DND-41 (cell line): Measurements from ENCODE around the gene TRAPPC5.

Source experiments
- ATAC-seq: fragments of 200-7000 bp; cut with Tn5 transposase; 3 replicates; pipeline ENCODE4 v1.9.1; 2021; ENCODE audit warnings: low read depth; ENCODE audit not compliant: insufficient read depth
- DNase-seq: peaks from one replicate; pipeline ENCODE4 v3.0.0-alpha.2; 2020
- H2AFZ ChIP-seq: 2 replicates; pipeline ENCODE4 v1.6.0; 2012; ENCODE audit warnings: low read depth, low read length
- H3K27ac ChIP-seq: 2 replicates; pipeline ENCODE4 v1.5.1; 2012; ENCODE audit warnings: low read length, inconsistent platforms
- H3K27me3 ChIP-seq: fragments of 200-600 bp; sonication (generic); 2 replicates; pipeline ENCODE4 v1.6.0; 2012; ENCODE audit warnings: low read length, mild to moderate bottlenecking, inconsistent platforms; ENCODE audit not compliant: insufficient read depth, poor library complexity
- H3K36me3 ChIP-seq: 2 replicates; pipeline ENCODE4 v1.5.1; 2012; ENCODE audit warnings: low read length, inconsistent platforms; ENCODE audit not compliant: insufficient read depth
- H3K4me1 ChIP-seq: 2 replicates; pipeline ENCODE4 v1.5.1; 2012; ENCODE audit warnings: mild to moderate bottlenecking, low read length; ENCODE audit not compliant: insufficient read depth
- H3K4me2 ChIP-seq: 2 replicates; pipeline ENCODE4 v1.6.0; 2012; ENCODE audit warnings: mild to moderate bottlenecking, moderate library complexity, low read length, inconsistent platforms; ENCODE audit not compliant: insufficient read depth
- H3K4me3 ChIP-seq, 2 experiments: fragments of 200-600 bp in 1 of 2; shearing (Covaris generic) in 1 of 2; 2 replicates each; pipeline ENCODE4 v1.5.1; 2012 to 2016; ENCODE audit warnings: inconsistent platforms in 2 of 2, low read length in 2 of 2, mild to moderate bottlenecking in 2 of 2, low read depth in 1 of 2, moderate library complexity in 1 of 2
- H3K79me2 ChIP-seq: 2 replicates; pipeline ENCODE4 v1.6.0; 2012; ENCODE audit warnings: low read length, inconsistent platforms; ENCODE audit not compliant: insufficient read depth
- H3K9ac ChIP-seq: 2 replicates; pipeline ENCODE4 v1.6.0; 2012; ENCODE audit warnings: low read depth, mild to moderate bottlenecking, inconsistent platforms, low read length, moderate library complexity
- H3K9me3 ChIP-seq: 2 replicates; pipeline ENCODE4 v1.5.1; 2012; ENCODE audit warnings: low read length, moderate library complexity, mild to moderate bottlenecking, inconsistent platforms; ENCODE audit not compliant: insufficient read depth, severe bottlenecking
- H4K20me1 ChIP-seq: 2 replicates; pipeline ENCODE4 v1.6.0; 2012; ENCODE audit warnings: low read length; ENCODE audit not compliant: insufficient read depth
- EZH2 ChIP-seq: IDR thresholded peaks from 3 replicates; pipeline ENCODE4 v1.6.1; 2012; ENCODE audit warnings: borderline replicate concordance, low read depth, mild to moderate bottlenecking, moderate library complexity, low read length, inconsistent platforms; ENCODE audit not compliant: severe bottlenecking
- TF ChIP-seq, protein P1 (sequence below): IDR thresholded peaks from 2 replicates; pipeline ENCODE4 v1.5.1; 2012; ENCODE audit warnings: borderline replicate concordance, low read length, moderate library complexity, mild to moderate bottlenecking; ENCODE audit not compliant: poor library complexity, severe bottlenecking; ENCODE audit errors: extremely low read depth

Gene TRAPPC5

GRCh38 chr19:7736148-7736547, 55.5 kb downstream of the TRAPPC5 start:
- DNase-seq (no peak), ATAC-seq (no peak)
- Histone ChIP-seq H3K9me3 (no peaks in the 10 kb centered on the region), H3K79me2 (no peaks in the 10 kb centered on the region), H3K4me1 (no peaks in the 10 kb centered on the region), H3K36me3 (no peaks in the 10 kb centered on the region), H3K27ac (no peak overlapping the region), H2AFZ (no peak overlapping the region), H3K4me3 (no peak overlapping the region), H3K4me2 (no peak overlapping the region), H3K9ac (no peak overlapping the region), H3K27me3 (no peaks in the 10 kb centered on the region), H4K20me1 (no peaks in the 10 kb centered on the region)
- TF ChIP-seq, protein P1, sequence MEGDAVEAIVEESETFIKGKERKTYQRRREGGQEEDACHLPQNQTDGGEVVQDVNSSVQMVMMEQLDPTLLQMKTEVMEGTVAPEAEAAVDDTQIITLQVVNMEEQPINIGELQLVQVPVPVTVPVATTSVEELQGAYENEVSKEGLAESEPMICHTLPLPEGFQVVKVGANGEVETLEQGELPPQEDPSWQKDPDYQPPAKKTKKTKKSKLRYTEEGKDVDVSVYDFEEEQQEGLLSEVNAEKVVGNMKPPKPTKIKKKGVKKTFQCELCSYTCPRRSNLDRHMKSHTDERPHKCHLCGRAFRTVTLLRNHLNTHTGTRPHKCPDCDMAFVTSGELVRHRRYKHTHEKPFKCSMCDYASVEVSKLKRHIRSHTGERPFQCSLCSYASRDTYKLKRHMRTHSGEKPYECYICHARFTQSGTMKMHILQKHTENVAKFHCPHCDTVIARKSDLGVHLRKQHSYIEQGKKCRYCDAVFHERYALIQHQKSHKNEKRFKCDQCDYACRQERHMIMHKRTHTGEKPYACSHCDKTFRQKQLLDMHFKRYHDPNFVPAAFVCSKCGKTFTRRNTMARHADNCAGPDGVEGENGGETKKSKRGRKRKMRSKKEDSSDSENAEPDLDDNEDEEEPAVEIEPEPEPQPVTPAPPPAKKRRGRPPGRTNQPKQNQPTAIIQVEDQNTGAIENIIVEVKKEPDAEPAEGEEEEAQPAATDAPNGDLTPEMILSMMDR: no peak
- no peak for TF ChIP-seq EZH2

- H3K4me2 ChIP-seq: no peak overlapping the region
- H3K4me3 ChIP-seq: no peak overlapping the region
- DNase-seq (no peak), ATAC-seq (no peak)
- H3K9me3 ChIP-seq: no peaks in the 10 kb centered on the region
- H4K20me1 ChIP-seq: no peaks in the 10 kb centered on the region
- no peaks in the 10 kb centered on the region for H3K79me2 ChIP-seq
- no peak overlapping the region for H2AFZ ChIP-seq
- H3K27ac ChIP-seq: no peak overlapping the region
- TF ChIP-seq EZH2: no peak
- TF ChIP-seq, protein P1: no peak
- no peaks in the 10 kb centered on the region for H3K4me1 ChIP-seq
- H3K27me3 ChIP-seq: no peaks in the 10 kb centered on the region
- H3K9ac ChIP-seq: no peak overlapping the region
- no peaks in the 10 kb centered on the region for H3K36me3 ChIP-seq
These were observed 56.6 kb downstream of the TRAPPC5 start for GRCh38 chr19:7737215-7737614.
